Gastrocnemius medialis (tissue), 4 donors: ENCODE data around the gene TNFRSF18.

Experiments used
- POLR2A ChIP-seq, 2 donors: fragments of 450-650 bp; IDR thresholded peaks; one replicate each; pipeline ENCODE4 v1.6.1; 2017; ENCODE audit warnings: antibody characterized with exemption in 2 of 2, mild to moderate bottlenecking in 2 of 2, moderate library complexity in 2 of 2
- TF ChIP-seq, protein P1 (sequence below), 5 experiments: fragments of 450-650 bp in 3 of 5; fragments of 200-600 bp in 2 of 5; sonication (generic) in 2 of 5; IDR thresholded peaks in 4 of 5; conservative IDR thresholded peaks in 1 of 5; 1 replicate in 4 of 5; 2 replicates in 1 of 5; pipeline ENCODE4 v1.5.1; 2016 to 2019; ENCODE audit warnings: antibody characterized with exemption in 5 of 5, mild to moderate bottlenecking in 3 of 5, moderate library complexity in 3 of 5

DNA sequence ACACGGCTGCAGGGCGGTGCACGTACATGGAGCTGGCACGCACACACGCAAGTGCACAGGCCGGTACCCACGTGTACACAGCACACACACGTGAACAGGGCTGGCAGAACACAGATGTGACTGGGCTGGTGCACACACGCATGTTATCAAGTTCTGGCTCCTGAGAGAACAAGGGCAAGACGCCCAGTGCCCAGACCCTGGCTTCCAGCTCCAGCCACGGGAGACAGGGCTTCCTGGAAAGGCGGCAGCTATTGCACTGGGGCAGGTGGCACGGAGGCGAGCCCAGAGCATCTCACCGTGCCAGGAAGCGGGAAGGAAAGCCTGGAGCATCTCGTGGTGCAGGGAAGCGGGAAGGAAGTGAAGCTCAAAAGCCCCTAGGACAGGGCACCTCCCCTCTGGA, 19.5 kb upstream of the TNFRSF18 start:
- TF ChIP-seq, protein P1, sequence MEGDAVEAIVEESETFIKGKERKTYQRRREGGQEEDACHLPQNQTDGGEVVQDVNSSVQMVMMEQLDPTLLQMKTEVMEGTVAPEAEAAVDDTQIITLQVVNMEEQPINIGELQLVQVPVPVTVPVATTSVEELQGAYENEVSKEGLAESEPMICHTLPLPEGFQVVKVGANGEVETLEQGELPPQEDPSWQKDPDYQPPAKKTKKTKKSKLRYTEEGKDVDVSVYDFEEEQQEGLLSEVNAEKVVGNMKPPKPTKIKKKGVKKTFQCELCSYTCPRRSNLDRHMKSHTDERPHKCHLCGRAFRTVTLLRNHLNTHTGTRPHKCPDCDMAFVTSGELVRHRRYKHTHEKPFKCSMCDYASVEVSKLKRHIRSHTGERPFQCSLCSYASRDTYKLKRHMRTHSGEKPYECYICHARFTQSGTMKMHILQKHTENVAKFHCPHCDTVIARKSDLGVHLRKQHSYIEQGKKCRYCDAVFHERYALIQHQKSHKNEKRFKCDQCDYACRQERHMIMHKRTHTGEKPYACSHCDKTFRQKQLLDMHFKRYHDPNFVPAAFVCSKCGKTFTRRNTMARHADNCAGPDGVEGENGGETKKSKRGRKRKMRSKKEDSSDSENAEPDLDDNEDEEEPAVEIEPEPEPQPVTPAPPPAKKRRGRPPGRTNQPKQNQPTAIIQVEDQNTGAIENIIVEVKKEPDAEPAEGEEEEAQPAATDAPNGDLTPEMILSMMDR (IDR thresholded peaks at IDR 0.05 in 4 of 5, conservative IDR thresholded peaks at IDR 0.05 in 1 of 5): no peak
- no peak for TF ChIP-seq POLR2A (IDR thresholded peaks at IDR 0.05)
